Duodenal mucosa (tissue), 2 donors: ENCODE data around the gene CDK14.

Source experiments
- H3K27ac ChIP-seq: one replicate; pipeline ENCODE4 v1.7.0; 2013; ENCODE audit warnings: low read depth, low read length
- H3K27me3 ChIP-seq, 2 donors: one replicate each; pipeline ENCODE4 v1.7.0; 2013; ENCODE audit warnings: low read length in 2 of 2, control low read depth in 1 of 2; ENCODE audit not compliant: insufficient read depth in 2 of 2, control insufficient read depth in 1 of 2
- H3K36me3 ChIP-seq, 2 donors: one replicate each; pipeline ENCODE4 v1.7.0; 2013; ENCODE audit warnings: low read length in 2 of 2, control low read depth in 1 of 2; ENCODE audit not compliant: insufficient read depth in 2 of 2, control insufficient read depth in 1 of 2
- H3K4me1 ChIP-seq, 2 donors: one replicate each; pipeline ENCODE4 v1.7.0; 2013; ENCODE audit warnings: low read length in 2 of 2, control low read depth in 1 of 2; ENCODE audit not compliant: insufficient read depth in 2 of 2, control insufficient read depth in 1 of 2
- H3K4me3 ChIP-seq, 2 donors: one replicate each; pipeline ENCODE4 v1.7.0; 2013; ENCODE audit warnings: low read length in 2 of 2, low read depth in 1 of 2
- H3K9ac ChIP-seq, 2 donors: one replicate each; pipeline ENCODE4 v1.7.0; 2013; ENCODE audit warnings: low read length in 2 of 2, low read depth in 1 of 2
- H3K9me3 ChIP-seq, 2 donors: one replicate each; pipeline ENCODE4 v1.7.0; 2013; ENCODE audit warnings: low read length in 2 of 2, control low read depth in 1 of 2; ENCODE audit not compliant: control insufficient read depth in 1 of 2

The CDK14 gene

GRCh38 chr7:91090684-91091083 lies 494.6 kb downstream of the CDK14 start:
- Histone ChIP-seq H3K4me3 (no peak overlapping the region), H3K9me3 (no peaks in the 10 kb centered on the region), H3K9ac (no peak overlapping the region), H3K36me3 (no peaks in the 10 kb centered on the region), H3K27ac (no peak overlapping the region), H3K4me1 (no peaks in the 10 kb centered on the region), H3K27me3 (no peaks in the 10 kb centered on the region)

- no peaks in the 10 kb centered on the region for H3K27me3 ChIP-seq
- no peak overlapping the region for H3K4me3 ChIP-seq
- H3K4me1 ChIP-seq, result no peaks in the 10 kb centered on the region
These were observed 495.5 kb downstream of the CDK14 start for GRCh38 chr7:91091631-91092030.

GRCh38 chr7:91093181-91093580 lies 497.1 kb downstream of the CDK14 start:
- H3K9ac ChIP-seq, result no peak overlapping the region
- H3K9me3 ChIP-seq, result no peaks in the 10 kb centered on the region
- no peak overlapping the region for H3K27ac ChIP-seq
- no peak overlapping the region for H3K4me3 ChIP-seq
- H3K36me3 ChIP-seq, result no peaks in the 10 kb centered on the region
- H3K4me1 ChIP-seq, result no peaks in the 10 kb centered on the region
- H3K27me3 ChIP-seq, result no peaks in the 10 kb centered on the region

More at GRCh38 chr7:91091631-91092030, 495.5 kb downstream of the CDK14 start:
- Histone ChIP-seq H3K36me3 (no peaks in the 10 kb centered on the region), H3K9me3 (no peaks in the 10 kb centered on the region), H3K27ac (no peak overlapping the region), H3K9ac (no peak overlapping the region)

GRCh38 chr7:91098566-91098965 lies 502.4 kb downstream of the CDK14 start:
- Histone ChIP-seq H3K4me1 (no peaks in the 10 kb centered on the region), H3K9ac (no peak overlapping the region)

GRCh38 chr7:91103363-91103762 lies 507.2 kb downstream of the CDK14 start:
- Histone ChIP-seq H3K9me3 (no peaks in the 10 kb centered on the region), H3K27ac (no peak overlapping the region), H3K9ac (no peak overlapping the region), H3K36me3 (no peaks in the 10 kb centered on the region), H3K4me3 (no peak overlapping the region), H3K27me3 (no peaks in the 10 kb centered on the region), H3K4me1 (no peaks in the 10 kb centered on the region)

More at GRCh38 chr7:91098566-91098965, 502.4 kb downstream of the CDK14 start:
- H3K27me3 ChIP-seq, result no peaks in the 10 kb centered on the region
- no peaks in the 10 kb centered on the region for H3K9me3 ChIP-seq
- no peak overlapping the region for H3K4me3 ChIP-seq
- H3K27ac ChIP-seq, result no peak overlapping the region
- H3K36me3 ChIP-seq, result no peaks in the 10 kb centered on the region

GRCh38 chr7:91107460-91107859 lies 511.3 kb downstream of the CDK14 start:
- no peak overlapping the region for H3K4me3 ChIP-seq
- H3K4me1 ChIP-seq, result no peaks in the 10 kb centered on the region

GRCh38 chr7:91109200-91109599 lies 513.1 kb downstream of the CDK14 start:
- no peaks in the 10 kb centered on the region for H3K9me3 ChIP-seq
- H3K4me3 ChIP-seq, result no peak overlapping the region
- H3K27me3 ChIP-seq, result no peaks in the 10 kb centered on the region
- no peaks in the 10 kb centered on the region for H3K36me3 ChIP-seq
- no peaks in the 10 kb centered on the region for H3K4me1 ChIP-seq
- no peak overlapping the region for H3K9ac ChIP-seq
- H3K27ac ChIP-seq, result no peak overlapping the region

More at GRCh38 chr7:91107460-91107859, 511.3 kb downstream of the CDK14 start:
- no peaks in the 10 kb centered on the region for H3K27me3 ChIP-seq
- H3K9me3 ChIP-seq, result no peaks in the 10 kb centered on the region
- no peak overlapping the region for H3K9ac ChIP-seq
- H3K27ac ChIP-seq, result no peak overlapping the region
- H3K36me3 ChIP-seq, result no peaks in the 10 kb centered on the region

GRCh38 chr7:91112902-91113341 lies 516.8 kb downstream of the CDK14 start:
- Histone ChIP-seq H3K9me3 (no peaks in the 10 kb centered on the region), H3K9ac (no peak overlapping the region), H3K27ac (no peak overlapping the region), H3K36me3 (no peaks in the 10 kb centered on the region), H3K4me1 (no peaks in the 10 kb centered on the region), H3K27me3 (no peaks in the 10 kb centered on the region), H3K4me3 (no peak overlapping the region)

- Histone ChIP-seq H3K4me1 (no peaks in the 10 kb centered on the region), H3K9me3 (no peaks in the 10 kb centered on the region), H3K4me3 (no peak overlapping the region), H3K27me3 (no peaks in the 10 kb centered on the region), H3K9ac (no peak overlapping the region), H3K27ac (no peak overlapping the region), H3K36me3 (no peaks in the 10 kb centered on the region)
These were observed 518.1 kb downstream of the CDK14 start for GRCh38 chr7:91114232-91114631.

GRCh38 chr7:91126762-91127161 lies 530.6 kb downstream of the CDK14 start:
- Histone ChIP-seq H3K9ac (no peak overlapping the region), H3K27me3 (no peaks in the 10 kb centered on the region), H3K27ac (no peak overlapping the region), H3K9me3 (no peaks in the 10 kb centered on the region), H3K4me1 (no peaks in the 10 kb centered on the region), H3K36me3 (no peaks in the 10 kb centered on the region), H3K4me3 (no peak overlapping the region)

- H3K27me3 ChIP-seq, result no peaks in the 10 kb centered on the region
- no peaks in the 10 kb centered on the region for H3K9me3 ChIP-seq
- no peak overlapping the region for H3K9ac ChIP-seq
- no peaks in the 10 kb centered on the region for H3K4me1 ChIP-seq
- no peak overlapping the region for H3K27ac ChIP-seq
- H3K36me3 ChIP-seq, result no peaks in the 10 kb centered on the region
- H3K4me3 ChIP-seq, result no peak overlapping the region
These were observed 531.2 kb downstream of the CDK14 start for GRCh38 chr7:91127325-91127724.
